CD4-positive, alpha-beta T cell (primary cell): ENCODE measurements around the gene ORM2. TPM values are rescaled to one million over a fixed set of nuclear protein-coding genes. Genes with fewer than 3 reads are reported as not detected.

ENCODE experiments used
- ATAC-seq: fragments of 200-7000 bp; cut with Tn5 transposase; one replicate; pipeline ENCODE4 v1.10.0; 2022; ENCODE audit warnings: mild to moderate bottlenecking; ENCODE audit not compliant: poor library complexity
- CTCF ChIA-PET: fragments of 350-600 bp; sonication (Branson Sonifier 250); formaldehyde crosslinking; loops from one replicate; lab custom pipeline; 2021; ENCODE audit warnings: antibody characterized with exemption, inconsistent platforms; lab: Charles Lee
- POLR2A ChIA-PET: fragments of 350-600 bp; sonication (Branson Sonifier 250); formaldehyde crosslinking; loops from one replicate; lab custom pipeline; 2021; ENCODE audit warnings: antibody characterized with exemption, inconsistent platforms; lab: Charles Lee
- DNase-seq, 14 experiments: peaks; one replicate each; pipeline ENCODE4 v3.0.0-alpha.2; 2013 to 2020; ENCODE audit warnings: mixed read lengths in 2 of 14
- H3K27ac ChIP-seq, 2 donors: one replicate each; pipeline versions ENCODE4 v1.5.1 to v1.7.0; 2013; ENCODE audit warnings: low read length in 2 of 2, low read depth in 1 of 2, mild to moderate bottlenecking in 1 of 2
- H3K27me3 ChIP-seq, 2 experiments: 1 replicate in 1 of 2; 2 replicates in 1 of 2; pipeline versions ENCODE4 v1.6.1 to v1.7.0; 2013; ENCODE audit warnings: low read length in 2 of 2, control low read depth in 1 of 2, mild to moderate bottlenecking in 1 of 2, moderate library complexity in 1 of 2; ENCODE audit not compliant: insufficient read depth in 2 of 2, control insufficient read depth in 1 of 2
- H3K36me3 ChIP-seq: one replicate; pipeline ENCODE4 v1.6.1; 2013; ENCODE audit warnings: low read length, control low read depth; ENCODE audit not compliant: insufficient read depth
- H3K4me1 ChIP-seq: one replicate; pipeline ENCODE4 v1.6.1; 2013; ENCODE audit warnings: low read length, control low read depth; ENCODE audit not compliant: insufficient read depth
- H3K4me3 ChIP-seq: one replicate; pipeline ENCODE4 v1.5.1; 2013; ENCODE audit warnings: mild to moderate bottlenecking, low read length, moderate library complexity
- H3K9me3 ChIP-seq, 2 experiments: 1 replicate in 1 of 2; 2 replicates in 1 of 2; pipeline versions ENCODE4 v1.6.1 to v1.7.0; 2013; ENCODE audit warnings: low read length in 2 of 2, mild to moderate bottlenecking in 2 of 2, control low read depth in 1 of 2, moderate library complexity in 1 of 2; ENCODE audit not compliant: control insufficient read depth in 1 of 2, insufficient read depth in 1 of 2
- H3K27ac Mint-ChIP-seq: one replicate; pipeline ENCODE4 v1.8.0; 2020; ENCODE audit warnings: mixed read lengths
- H3K27me3 Mint-ChIP-seq: one replicate; pipeline ENCODE4 v1.8.0; 2021; ENCODE audit warnings: mixed read lengths
- H3K36me3 Mint-ChIP-seq: one replicate; pipeline ENCODE4 v1.8.0; 2021; ENCODE audit warnings: low read depth, mixed read lengths
- H3K4me1 Mint-ChIP-seq: one replicate; pipeline ENCODE4 v1.8.0; 2021; ENCODE audit warnings: low read depth, mixed read lengths
- H3K4me3 Mint-ChIP-seq: one replicate; pipeline ENCODE4 v1.8.0; 2020; ENCODE audit warnings: mild to moderate bottlenecking, mixed read lengths
- H3K9me3 Mint-ChIP-seq: one replicate; pipeline ENCODE4 v1.8.0; 2020; ENCODE audit warnings: mixed read lengths
- CTCF ChIP-seq: fragments of 200-600 bp; IDR thresholded peaks from one replicate; pipeline ENCODE4 v1.8.0; 2022; ENCODE audit warnings: antibody characterized with exemption, mild to moderate bottlenecking
- intact Hi-C, 2 experiments: fragments of 100-400 bp; cut with DNase I in 1 of 2; cut with micrococcal nuclease in 1 of 2; formaldehyde crosslinking; loops; one replicate each; pipeline versions ENCODE4 v1.15.1 to v1.9.0; 2023 to 2025; cut with DNase I, micrococcal nuclease
- total RNA-seq, 174 experiments: library from RNA in 2 of 174; stranded (reverse) in 2 of 174; gene quantifications; one replicate each; pipeline ENCODE4 v1.2.3 and lab custom pipeline; 2021 to 2026

The ORM2 gene
- total RNA-seq, 2 experiments from 2014 or later, result not detected

GRCh38 chr9:114367772-114368569 is 38.3 kb downstream of the ORM2 start:
- Mint-ChIP-seq H3K27me3 (no peaks in the 10 kb centered on the region), H3K27ac (peak overlapping the region; percentile 83), H3K4me1 (peaks cover 91% of the 10 kb centered on the region), H3K9me3 (no peaks in the 10 kb centered on the region), H3K4me3 (peak overlapping the region; percentile 15), H3K36me3 (peaks cover 91% of the 10 kb centered on the region)
- Histone ChIP-seq H3K4me3 (no peak overlapping the region), H3K27me3 (no peaks in the 10 kb centered on the region), H3K27ac (peak overlapping the region; percentile 77 to 81), H3K9me3 (no peaks in the 10 kb centered on the region), H3K4me1 (peaks cover 96% of the 10 kb centered on the region), H3K36me3 (peaks cover 86% of the 10 kb centered on the region)
- POLR2A ChIA-PET, result interaction anchor here (0.8 to 13.0 kb wide), 8 partner anchors 9 to 227 kb away, joined by 3 to 477 read pairs (median 3); partner anchors contain the start of genes AKNA and ATP6V1G1
- no peak for TF ChIP-seq CTCF
- DNase-seq (peak in 1 of 14 experiments; percentile 30), ATAC-seq (no peak)
- intact Hi-C loops, result no loop called here
- CTCF ChIA-PET, result interaction anchor here (0.7 to 2.0 kb wide), 5 partner anchors 13 to 38 kb away, joined by 3 to 6 read pairs (median 3); no protein-coding TSS in a partner anchor

GRCh38 chr9:114369216-114370130 is 39.8 kb downstream of the ORM2 start:
- Histone ChIP-seq H3K4me3 (no peak overlapping the region), H3K27me3 (no peaks in the 10 kb centered on the region), H3K4me1 (peaks cover 96% of the 10 kb centered on the region), H3K9me3 (no peaks in the 10 kb centered on the region), H3K27ac (peak overlapping the region; percentile 55 to 72), H3K36me3 (peaks cover 84% of the 10 kb centered on the region)
- CTCF ChIA-PET, result interaction anchor here (0.8 to 2.0 kb wide), 4 partner anchors 13 to 347 kb away, joined by 3 to 7 read pairs (median 6); no protein-coding TSS in a partner anchor
- DNase-seq, result peak in 2 of 14 experiments; percentile 46 to 56
- peak overlapping the region; percentile 83 for H3K27ac Mint-ChIP-seq
- H3K4me1 Mint-ChIP-seq, result peaks cover 90% of the 10 kb centered on the region
- peaks cover 89% of the 10 kb centered on the region for H3K36me3 Mint-ChIP-seq
- H3K27me3 Mint-ChIP-seq, result no peaks in the 10 kb centered on the region
- POLR2A ChIA-PET, result interaction anchor here (0.8 to 13.0 kb wide), 5 partner anchors 16 to 218 kb away, joined by 3 to 477 read pairs (median 3); partner anchors contain the start of genes AKNA and ATP6V1G1
- intact Hi-C loops, result no loop called here
- H3K9me3 Mint-ChIP-seq, result no peaks in the 10 kb centered on the region
- peak overlapping the region; percentile 7 for H3K4me3 Mint-ChIP-seq
- ATAC-seq, result no peak
- TF ChIP-seq CTCF, result no peak
